NCI-H2196 treated with DMSO at 0.1 percent for 48 hours (cell line): Measurements from ENCODE around the gene SPAG8.

Experiments used
- DNase-seq: peaks from one replicate; lab custom pipeline; 2025; ENCODE audit not compliant: unreplicated experiment; lab: John Stamatoyannopoulos, UW

Gene SPAG8

DNA sequence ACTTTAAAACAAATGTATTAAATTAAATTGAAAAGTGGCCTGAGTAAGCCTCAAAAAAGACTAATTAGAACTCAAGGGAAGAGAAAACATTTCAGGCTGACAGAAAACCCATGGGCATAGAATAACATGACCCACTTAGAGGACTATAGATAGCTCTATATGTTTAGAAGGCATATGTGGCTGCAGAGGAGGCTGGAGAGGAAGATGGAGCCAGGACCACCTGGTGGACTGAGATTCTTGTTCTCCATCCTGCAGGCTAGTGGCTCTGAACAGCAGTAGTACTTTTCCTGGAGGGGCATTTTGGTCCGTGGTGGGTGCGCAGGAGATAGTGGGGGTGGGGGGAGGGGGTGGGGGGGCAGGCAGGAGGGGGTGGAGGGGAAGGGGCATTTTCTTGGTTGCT, 31.0 kb downstream of the SPAG8 start:
- no peak for DNase-seq

DNA sequence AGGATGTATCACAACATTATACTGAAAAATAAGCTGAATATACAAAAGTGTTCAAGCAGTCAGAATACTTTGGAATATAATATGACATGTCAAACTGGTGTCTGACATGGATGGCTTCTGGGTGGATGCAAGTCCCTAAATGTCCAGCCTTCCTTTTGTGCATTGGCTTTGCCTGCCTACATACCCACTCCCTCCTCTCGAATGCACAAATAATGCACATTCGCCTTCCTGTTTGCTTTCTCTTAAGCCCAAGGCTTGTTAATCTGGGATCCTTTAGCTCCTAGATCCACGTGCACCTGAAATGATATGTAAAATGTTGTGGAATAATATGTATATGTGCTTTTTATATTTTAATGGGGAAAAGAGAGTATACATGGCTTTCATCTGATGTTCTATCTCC, 33.6 kb downstream of the SPAG8 start:
- no peak for DNase-seq

DNA sequence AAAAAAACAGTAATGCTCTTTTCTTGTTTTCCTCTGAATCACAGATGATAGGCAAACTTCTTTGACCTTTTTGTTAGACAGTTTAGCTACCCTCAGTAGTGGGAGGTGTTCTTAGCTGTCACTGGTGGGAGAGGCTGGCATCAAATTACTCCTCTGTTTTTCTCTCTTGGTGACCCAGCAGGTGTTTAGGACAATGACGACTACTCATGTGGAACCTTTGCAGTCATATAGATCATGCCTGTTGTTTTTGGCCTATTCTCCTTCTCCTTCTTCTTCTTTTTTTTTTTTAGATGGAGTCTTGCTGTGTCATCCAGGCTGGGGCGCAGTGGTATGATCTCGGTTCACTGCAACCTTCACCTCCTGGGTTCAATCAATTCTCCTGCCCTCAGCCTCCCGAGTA, 36.0 kb downstream of the SPAG8 start:
- peak; percentile 50 for DNase-seq

DNA sequence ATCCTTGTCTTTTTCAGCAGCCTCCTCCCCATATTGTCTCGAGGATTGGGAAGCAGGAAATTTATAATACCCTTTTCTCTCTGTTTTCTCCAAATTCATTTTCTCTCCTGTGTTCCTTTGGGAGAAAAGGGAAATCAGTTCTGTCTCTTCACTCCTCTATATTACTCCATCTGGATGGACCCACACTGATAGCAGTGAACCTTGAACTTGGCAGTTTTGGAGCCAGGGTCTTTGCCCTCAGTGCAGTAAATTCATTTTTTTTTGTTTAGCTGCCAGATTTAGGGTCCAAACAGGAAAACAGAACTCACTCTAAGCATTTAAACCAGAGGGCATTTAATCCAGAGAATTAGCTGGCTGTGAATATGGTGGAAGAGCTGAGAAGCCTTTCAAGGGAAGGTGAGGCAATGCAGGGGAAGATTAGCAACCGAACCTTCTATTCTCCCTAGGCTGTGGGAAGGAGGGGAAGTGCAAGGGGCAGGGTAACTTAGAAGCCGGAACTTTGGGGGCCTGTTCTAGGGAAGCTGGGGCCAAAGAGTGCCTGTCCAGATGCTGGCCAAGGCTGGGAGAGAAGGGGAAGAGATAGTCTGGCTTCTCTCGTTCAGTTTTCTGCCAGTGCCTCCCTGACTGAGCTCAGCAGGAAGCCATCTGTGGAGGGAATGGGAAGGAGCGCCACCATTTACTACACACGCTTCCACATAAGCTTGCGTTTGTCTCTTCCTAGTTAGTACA, 37.0 kb downstream of the SPAG8 start:
- DNase-seq: no peak

DNA sequence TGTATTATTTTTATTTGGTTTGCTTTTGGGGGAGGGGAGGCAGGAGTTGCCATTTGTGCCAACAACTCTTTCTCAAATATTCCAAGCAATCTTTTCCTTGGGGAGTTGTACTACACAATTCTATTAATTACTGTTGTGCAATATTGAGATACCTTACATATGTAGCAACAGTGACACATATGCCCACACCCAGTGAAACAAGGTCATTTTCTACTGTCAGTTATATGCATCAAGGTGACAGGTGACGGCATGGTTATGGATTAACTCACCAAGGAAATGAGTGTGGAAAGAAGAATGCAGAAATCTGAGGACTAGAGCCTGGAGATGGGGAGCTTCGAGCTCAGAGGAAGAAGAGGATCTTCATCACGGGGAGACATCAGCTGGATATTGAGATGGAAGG, 40.1 kb downstream of the SPAG8 start:
- no peak for DNase-seq

DNA sequence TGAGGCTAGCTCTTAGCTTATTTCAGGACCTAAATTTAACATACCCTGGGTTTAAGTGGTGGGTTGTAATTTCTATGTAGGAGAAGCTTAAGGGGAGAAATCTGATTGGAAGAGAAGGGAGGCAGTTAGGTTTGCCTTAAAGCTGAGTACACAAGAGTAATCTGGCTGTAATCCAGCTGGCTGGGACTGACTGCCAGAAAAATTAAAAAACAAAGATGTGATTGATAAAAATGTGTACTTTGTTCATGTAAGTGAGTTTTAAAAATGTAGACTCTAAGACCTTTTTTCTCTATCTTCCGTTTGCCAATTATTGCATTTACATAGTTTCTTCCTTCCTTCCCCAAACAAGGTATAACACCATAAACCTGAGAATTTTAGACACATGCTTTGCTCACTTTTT, 40.5 kb downstream of the SPAG8 start:
- peak; percentile 65 for DNase-seq

DNA sequence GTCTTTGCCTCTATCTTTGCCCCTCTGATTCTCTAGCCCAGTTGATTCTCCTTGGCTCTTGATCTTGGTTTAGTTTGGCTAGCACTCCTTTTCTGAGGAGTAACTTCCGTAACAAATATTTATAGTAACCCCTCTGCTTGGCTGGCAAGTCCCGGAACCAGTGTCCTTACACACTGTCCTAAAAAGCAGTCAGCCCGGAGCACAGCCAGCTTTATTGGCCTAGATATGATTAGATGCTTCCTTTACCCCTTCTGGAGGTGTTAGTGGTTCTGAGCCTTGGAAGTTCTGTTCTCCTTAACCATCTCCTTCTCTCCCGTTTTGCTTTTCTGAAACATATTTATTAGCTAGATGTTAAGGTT, 41.0 kb downstream of the SPAG8 start:
- DNase-seq: peak; percentile 43

DNA sequence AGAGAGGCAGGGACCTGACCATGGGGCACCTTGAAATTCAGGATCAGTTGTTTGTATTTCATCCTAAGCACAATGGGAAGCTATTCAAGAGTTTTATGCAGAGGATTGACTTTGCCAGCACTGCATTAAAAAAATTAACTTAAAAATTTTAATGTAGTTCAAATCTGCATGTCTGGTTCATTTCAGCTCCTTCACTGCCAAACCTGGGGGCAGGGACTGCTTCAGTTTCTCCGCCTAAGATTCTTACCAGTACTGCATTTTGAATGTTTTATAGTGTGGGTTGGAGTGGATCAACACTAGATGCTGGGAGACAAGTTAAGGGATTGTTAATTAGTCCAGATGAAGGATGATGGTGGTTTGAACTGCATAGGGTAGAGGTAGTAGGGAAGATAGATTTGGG, 42.3 kb downstream of the SPAG8 start:
- no peak for DNase-seq

DNA sequence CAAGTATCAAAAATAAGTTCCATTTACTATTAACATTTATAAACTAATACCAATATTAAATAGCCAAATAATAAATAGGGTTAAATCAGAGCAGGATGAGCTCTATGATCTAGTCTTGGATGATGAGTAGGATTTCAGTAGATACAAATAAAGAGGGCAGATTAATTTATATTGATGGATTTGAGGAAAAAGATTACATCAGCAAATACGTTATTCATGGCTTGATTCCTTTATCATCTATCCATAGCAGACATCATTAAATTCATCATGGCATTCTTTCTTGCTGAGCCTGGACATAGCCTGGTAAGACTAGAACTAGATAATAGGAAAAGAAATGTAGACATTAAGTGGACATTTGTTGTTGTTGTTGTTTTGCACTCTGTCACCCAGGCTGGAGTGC, 44.6 kb downstream of the SPAG8 start:
- no peak for DNase-seq

DNA sequence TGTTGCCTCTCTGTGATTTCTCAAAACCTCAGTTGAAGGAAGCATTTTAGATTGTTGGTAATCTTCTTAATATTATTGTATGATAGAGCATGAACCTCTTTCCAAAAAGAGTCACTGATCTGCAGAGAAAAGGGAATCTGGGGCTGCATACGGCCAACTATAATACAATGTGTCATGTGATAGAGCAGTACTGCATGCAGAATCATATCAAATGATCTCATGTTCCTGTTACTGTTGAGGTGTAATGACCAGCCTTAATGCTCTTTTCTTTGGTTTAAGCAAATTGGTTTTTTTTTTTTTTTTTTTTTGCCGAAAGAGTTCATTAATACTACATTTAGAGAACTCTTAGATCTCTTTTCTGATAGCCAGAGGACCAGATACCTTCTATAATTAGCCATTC, 45.1 kb downstream of the SPAG8 start:
- no peak for DNase-seq

DNA sequence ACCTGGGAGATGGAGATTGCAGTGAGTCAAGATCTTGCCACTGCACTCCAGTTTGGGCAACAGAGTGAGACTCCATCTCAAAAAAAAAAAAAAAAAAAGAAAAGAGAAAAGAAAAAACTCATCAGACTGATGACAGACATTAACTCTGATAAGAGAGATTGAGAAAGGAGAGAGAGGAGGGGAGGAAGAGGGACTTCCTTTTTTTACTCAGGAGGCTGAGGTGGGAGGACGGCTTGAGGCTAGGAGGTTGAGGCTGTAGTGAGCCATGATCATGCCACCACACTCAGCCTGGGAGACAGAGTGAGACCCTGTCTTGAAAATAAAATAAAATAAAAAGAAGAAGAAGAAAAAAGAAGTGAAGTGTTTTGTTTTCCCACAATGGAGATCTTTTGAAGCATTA, 48.3 kb downstream of the SPAG8 start:
- DNase-seq: no peak

DNA sequence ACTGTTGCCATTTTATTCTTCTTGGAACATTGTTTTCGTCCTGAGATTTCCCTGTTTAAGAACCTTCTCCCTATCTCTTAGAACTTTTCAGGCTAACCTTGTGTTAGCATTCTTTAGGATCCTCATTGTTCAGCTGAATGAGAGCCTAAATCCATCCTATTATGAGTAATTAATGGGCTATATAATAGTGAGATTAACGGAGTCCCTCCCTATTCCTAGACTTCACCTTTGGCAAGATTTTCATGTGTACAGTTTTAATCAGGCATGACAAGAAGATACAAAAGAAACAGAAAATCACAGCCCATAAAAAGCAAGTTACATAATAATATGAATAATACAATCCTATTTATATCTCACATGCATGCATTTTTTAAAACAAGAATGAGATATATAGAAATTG, 48.9 kb downstream of the SPAG8 start:
- DNase-seq: no peak

DNA sequence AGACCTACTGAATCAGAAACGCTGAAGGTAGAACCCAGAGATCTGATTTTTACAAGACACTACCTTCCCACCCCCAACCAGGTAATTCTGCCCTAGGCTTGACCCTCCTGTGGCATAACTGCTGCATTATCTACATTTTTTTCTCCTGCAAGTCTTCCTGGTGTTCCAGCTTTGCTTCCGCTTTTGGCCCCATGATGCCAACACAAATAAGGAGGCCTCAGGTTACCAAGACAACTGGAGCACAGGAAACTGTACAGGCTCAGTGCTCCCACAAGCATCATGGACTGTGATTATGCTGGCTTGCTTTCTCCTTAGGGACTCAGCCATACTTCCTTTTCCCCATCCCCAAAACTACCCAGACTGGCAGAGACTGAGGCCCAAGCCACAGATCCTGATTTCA, 51.4 kb downstream of the SPAG8 start:
- DNase-seq: peak; percentile 65

DNA sequence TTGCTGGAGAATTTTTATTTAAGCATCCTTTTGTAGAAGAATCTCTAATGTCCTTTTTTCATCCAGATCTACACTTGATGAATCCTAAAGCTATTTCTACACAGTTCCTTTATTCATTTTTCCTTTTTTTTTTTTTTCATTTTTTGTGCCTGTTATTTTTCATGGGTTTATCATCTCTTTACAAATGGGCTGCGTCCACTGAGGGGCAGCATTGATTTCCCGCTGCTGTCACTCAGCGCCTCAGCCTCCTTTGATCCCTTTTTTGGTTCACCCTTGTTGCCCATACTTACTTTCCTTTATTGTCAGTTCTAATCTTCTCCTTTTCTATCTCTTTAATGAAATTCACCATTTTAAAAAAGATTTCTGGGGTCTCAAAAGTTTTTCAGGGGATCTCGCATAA, 52.3 kb downstream of the SPAG8 start:
- DNase-seq: no peak
